H1 (cell line): ENCODE data around the gene YY1AP1.

ENCODE experiments used
- CTCF ChIP-seq, 3 experiments: IDR thresholded peaks; 1 replicate in 2 of 3; 2 replicates in 1 of 3; pipeline versions ENCODE4 v1.5.1 to v1.6.1; 2011; ENCODE audit warnings: low read length in 3 of 3, mild to moderate bottlenecking in 3 of 3, inconsistent platforms in 2 of 3, low read depth in 1 of 3, moderate library complexity in 1 of 3; ENCODE audit not compliant: insufficient read depth in 1 of 3; ENCODE audit errors: control extremely low read depth in 1 of 3
- FOSL1 ChIP-seq: IDR thresholded peaks from 2 replicates; pipeline ENCODE4 v1.6.1; 2011; ENCODE audit warnings: mild to moderate bottlenecking, low read depth, low read length, moderate library complexity; ENCODE audit not compliant: insufficient read depth
- GTF2F1 ChIP-seq: IDR thresholded peaks from 2 replicates; pipeline ENCODE4 v1.6.1; 2012; ENCODE audit warnings: low read depth, low read length, improper control_type of control experiment, borderline replicate concordance
- JUND ChIP-seq: IDR thresholded peaks from 2 replicates; pipeline ENCODE4 v1.6.1; 2011; ENCODE audit warnings: mild to moderate bottlenecking, improper control_type of control experiment, low read length
- RNF2 ChIP-seq: fragments of 200-900, 300-1000 bp; sonication (generic); IDR thresholded peaks from 2 replicates; pipeline ENCODE4 v1.7.1; 2016; ENCODE audit warnings: borderline replicate concordance, low read depth, mild to moderate bottlenecking, antibody characterized with exemption, low read length; ENCODE audit not compliant: poor library complexity, severe bottlenecking; ENCODE audit errors: missing control alignments
- SP1 ChIP-seq: IDR thresholded peaks from 2 replicates; pipeline ENCODE4 v1.6.1; 2011; ENCODE audit warnings: low read depth, low read length
- TAF1 ChIP-seq: IDR thresholded peaks from 2 replicates; pipeline ENCODE4 v1.6.1; 2011; ENCODE audit warnings: mild to moderate bottlenecking, low read depth, low read length
- TEAD4 ChIP-seq: IDR thresholded peaks from 2 replicates; pipeline ENCODE4 v1.6.1; 2012; ENCODE audit warnings: low read depth, low read length, inconsistent platforms, mixed read lengths
- YY1 ChIP-seq: IDR thresholded peaks from 2 replicates; pipeline ENCODE4 v1.6.1; 2011; ENCODE audit warnings: low read depth, mild to moderate bottlenecking, low read length

- TF ChIP-seq CTCF (IDR thresholded peaks at IDR 0.05; ENCODE audit: control extremely low read depth in 1 of 3, insufficient read depth in 1 of 3, low read depth in 1 of 3, low read length in 3 of 3) = no peak
- no peak for TF ChIP-seq RNF2
- TF ChIP-seq FOSL1 = no peak
- TF ChIP-seq SP1 = no peak
- TF ChIP-seq TEAD4 = no peak
- no peak for TF ChIP-seq YY1
- no peak for TF ChIP-seq GTF2F1
- TF ChIP-seq JUND = no peak
- no peak for TF ChIP-seq TAF1
These were observed 31.1 kb upstream of the YY1AP1 start for GRCh38 chr1:155719703-155720102.
